ENCODE results near the gene CLEC4G.

CLEC4G gene

GRCh38 chr19:7697721-7698287 is 34.1 kb downstream of the CLEC4G start:
- DNase-seq (ENCODE audit: low read depth), result no peak

GRCh38 chr19:7694499-7694898 is 37.4 kb downstream of the CLEC4G start:
- no peak for DNase-seq (ENCODE audit: low read depth)

GRCh38 chr19:7692417-7693088 is 39.4 kb downstream of the CLEC4G start:
- DNase-seq (ENCODE audit: low read depth), result no peak

GRCh38 chr19:7691497-7691896 is 40.4 kb downstream of the CLEC4G start:
- DNase-seq (ENCODE audit: low read depth), result no peak

- DNase-seq (ENCODE audit: low read depth), result no peak
Observed at GRCh38 chr19:7690779-7691258, 41.1 kb downstream of the CLEC4G start.

GRCh38 chr19:7689165-7689564 is 42.7 kb downstream of the CLEC4G start:
- DNase-seq (ENCODE audit: low read depth), result no peak

GRCh38 chr19:7687177-7687576 is 44.7 kb downstream of the CLEC4G start:
- no peak for DNase-seq (ENCODE audit: low read depth)

- DNase-seq (ENCODE audit: low read depth), result no peak
Observed at GRCh38 chr19:7685546-7686445, 46.1 kb downstream of the CLEC4G start.

- no peak for DNase-seq (ENCODE audit: low read depth)
Observed at GRCh38 chr19:7682175-7682855, 49.6 kb downstream of the CLEC4G start.

GRCh38 chr19:7681340-7682174 is 50.4 kb downstream of the CLEC4G start:
- peak; percentile 81 for DNase-seq (ENCODE audit: low read depth)

- peak; percentile 81 for DNase-seq (ENCODE audit: low read depth)
Observed at GRCh38 chr19:7680606-7681339, 51.1 kb downstream of the CLEC4G start, which contains the start of gene TRAPPC5. Gene TRAPPC5, plus strand, starts transcription at chr19:7680833. Its CDS starts 1,421 bp downstream, at chr19:7682254.

- no peak for DNase-seq (ENCODE audit: low read depth)
Observed at GRCh38 chr19:7679771-7680605, 51.9 kb downstream of the CLEC4G start.

GRCh38 chr19:7678971-7679751 is 52.7 kb downstream of the CLEC4G start:
- peak; percentile 53 for DNase-seq (ENCODE audit: low read depth)

All from activated T-cell treated with anti-CD3 and anti-CD28 coated beads for 1 hour (primary cell).